CD4-positive, alpha-beta T cell treated with Interleukin-6 for 4 hours (primary cell): ENCODE measurements around the gene TDRD6.
"Not testable (repeated sequence)": the region's sequence is repeated elsewhere in the genome, so short reads cannot be mapped to it uniquely, and the experiment has no call there.

Experiments used
- DNase-seq: peaks from one replicate; pipeline ENCODE4 v3.0.0-alpha.2; 2020; ENCODE audit warnings: mixed read lengths

TDRD6 gene

GRCh38 chr6:46744159-46744725 is 56.6 kb downstream of the TDRD6 start:
- DNase-seq, result not testable (repeated sequence)

- no peak for DNase-seq
These were observed 58.3 kb downstream of the TDRD6 start for GRCh38 chr6:46745973-46746372.

- DNase-seq, result no peak
These were observed 59.0 kb downstream of the TDRD6 start, which contains the start of gene ANKRD66 for GRCh38 chr6:46746696-46747095. TSS of gene ANKRD66 (plus strand) at chr6:46746933. CDS start at chr6:46751949, 5,016 bp downstream.

- no peak for DNase-seq
These were observed 61.3 kb downstream of the TDRD6 start for GRCh38 chr6:46748940-46749503.

GRCh38 chr6:46749731-46750130 is 62.0 kb downstream of the TDRD6 start:
- DNase-seq, result no peak

- DNase-seq, result no peak
These were observed 64.0 kb downstream of the TDRD6 start for GRCh38 chr6:46751658-46752057.
